ENCODE measurements around the gene ZNF410.
A peak's percentile ranks its signal among the peaks of the same experiment; 100 is the strongest.
"Not testable (repeated sequence)": the region's sequence is repeated elsewhere in the genome, so short reads cannot be mapped to it uniquely, and the experiment has no call there.

Gene ZNF410

DNA sequence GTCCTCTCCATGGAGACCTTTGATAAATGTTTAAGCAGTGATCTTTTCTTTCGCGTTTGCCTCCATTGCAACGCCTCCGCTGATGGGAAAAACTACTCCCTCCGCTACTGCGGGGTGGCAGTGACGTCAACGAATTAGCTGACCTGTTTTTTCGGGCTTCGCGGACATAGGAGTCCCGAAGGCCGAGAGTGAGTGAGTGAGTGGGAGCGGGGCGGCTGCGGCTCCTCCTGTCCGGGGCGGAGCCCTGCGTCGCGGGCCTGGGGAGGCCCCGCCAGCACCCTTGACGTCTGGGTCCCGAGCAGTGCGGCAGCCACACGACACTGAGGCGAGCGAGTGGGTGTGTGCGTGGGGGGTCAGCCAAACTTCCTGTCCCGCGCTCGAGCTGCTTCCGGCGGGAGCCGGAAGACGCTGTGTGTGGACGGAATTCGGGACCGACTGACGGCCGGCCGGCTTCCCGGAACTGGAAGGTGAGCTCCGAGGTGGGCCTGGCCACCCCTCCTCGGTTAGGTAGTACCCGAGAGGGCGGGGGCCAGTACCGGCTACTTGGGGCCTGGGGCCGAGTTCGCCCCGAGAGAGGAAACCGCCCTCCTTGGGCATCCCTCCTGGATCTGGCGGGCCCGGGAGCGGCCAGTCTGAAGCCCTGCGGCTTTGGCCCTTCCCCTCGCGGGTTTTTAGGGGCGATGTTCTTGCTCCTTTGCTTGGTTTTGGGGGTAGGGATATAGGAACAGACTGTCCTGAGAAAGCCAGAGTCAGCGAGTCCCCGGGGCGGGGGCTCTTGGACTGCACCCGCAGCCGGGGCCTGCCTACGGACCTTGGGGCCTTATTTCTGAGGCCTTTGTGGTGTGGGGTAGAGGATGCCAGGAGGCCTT lies at the start of gene ZNF410:
Gene ZNF410, plus strand, starts transcription at position 411 of the 869 bp plus-strand sequence. CDS start 5,317 bp downstream, outside the sequence.
- DNase-seq: peak; percentile 85

GRCh38 chr14:73838293-73839034 lies 48.2 kb upstream of the ZNF410 start:
- not testable (repeated sequence) for DNase-seq

DNA sequence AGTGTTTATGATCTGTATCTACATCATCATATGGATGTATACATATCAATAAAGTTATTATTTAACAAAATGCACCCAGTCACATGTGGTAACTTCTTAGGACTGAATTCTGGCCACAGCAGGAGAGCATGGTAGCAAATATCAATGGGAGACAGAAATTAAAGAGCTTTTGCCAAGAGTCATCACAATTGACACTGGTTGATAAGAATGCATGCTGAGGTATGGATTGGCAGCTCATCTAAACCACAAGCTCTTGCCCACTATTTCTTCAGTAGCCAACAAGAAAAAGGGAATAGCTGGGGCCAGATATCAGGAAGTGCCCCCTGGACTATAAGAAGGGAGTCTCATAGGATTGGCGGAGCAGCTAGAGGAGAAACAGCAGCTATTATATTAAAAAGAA lies 44.5 kb upstream of the ZNF410 start:
- DNase-seq: no peak

- no peak for DNase-seq
Measured at GRCh38 chr14:73842851-73843250, 43.8 kb upstream of the ZNF410 start.

- DNase-seq: no peak
Measured at GRCh38 chr14:73843296-73843695, 43.4 kb upstream of the ZNF410 start.

DNA sequence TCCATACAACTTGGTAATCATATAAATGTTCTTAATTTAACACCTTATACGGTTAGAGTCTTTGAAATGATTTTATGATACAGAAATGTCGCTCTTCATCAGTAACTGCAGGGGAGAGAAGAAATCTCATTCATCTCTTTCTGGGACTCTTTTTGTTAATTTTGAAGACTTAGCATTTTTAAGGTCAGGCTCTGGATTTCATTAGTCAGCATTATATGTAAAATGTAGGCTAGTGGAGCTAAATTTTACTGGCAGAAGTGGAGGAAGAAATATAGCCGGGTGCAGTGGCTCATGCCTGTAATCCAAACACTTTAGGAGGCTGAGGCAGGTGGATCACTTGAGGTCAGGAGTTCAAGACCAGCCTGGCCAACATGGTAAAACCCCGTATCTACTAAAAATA lies 39.7 kb upstream of the ZNF410 start:
- DNase-seq: no peak

GRCh38 chr14:73851000-73851399 lies 35.7 kb upstream of the ZNF410 start:
- no peak for DNase-seq

DNA sequence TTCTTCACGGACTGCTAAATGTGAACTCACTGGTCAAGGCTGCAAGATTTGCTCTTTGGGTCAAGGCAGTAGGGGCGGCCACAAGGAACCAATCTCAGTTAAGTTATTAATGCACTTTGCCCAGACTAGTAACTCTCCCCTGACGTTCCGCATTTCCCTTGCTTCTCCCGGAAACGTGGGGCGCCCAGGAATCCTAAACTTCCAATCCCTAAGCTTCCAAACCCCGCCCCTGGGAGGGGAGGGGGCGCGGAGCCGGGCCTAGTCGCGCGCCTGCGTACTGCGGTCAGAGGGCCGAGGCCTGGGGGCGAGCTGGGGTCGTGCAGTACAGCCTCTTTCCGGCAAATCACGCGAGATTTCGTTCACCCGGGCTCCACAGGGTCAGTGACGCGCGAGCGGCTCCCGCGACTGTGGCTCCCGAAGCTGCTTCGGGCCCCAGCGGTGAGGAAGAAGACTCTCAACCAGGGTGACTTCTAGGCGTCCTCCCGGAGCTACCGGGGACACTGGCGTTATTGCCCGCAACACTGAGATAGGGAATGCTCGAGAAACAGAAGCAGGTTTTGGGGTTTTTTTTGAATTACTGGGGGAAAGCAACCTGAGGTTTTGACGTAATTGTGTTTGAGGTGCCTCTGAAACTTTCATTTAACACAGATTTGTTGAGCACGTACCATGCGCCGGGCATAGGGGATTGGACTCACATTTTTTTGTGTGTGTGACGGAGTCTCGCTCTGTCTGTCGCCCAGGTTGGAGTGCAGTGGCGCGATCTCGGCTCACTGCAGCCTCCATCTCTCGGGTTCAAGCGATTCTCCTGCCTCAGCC lies 34.9 kb upstream of the ZNF410 start, which contains the start of gene PTGR2:
Gene PTGR2, plus strand, starts transcription at position 265 of the 816 bp plus-strand sequence. CDS start 7,032 bp downstream, outside the sequence.
- peak; percentile 89 for DNase-seq

DNA sequence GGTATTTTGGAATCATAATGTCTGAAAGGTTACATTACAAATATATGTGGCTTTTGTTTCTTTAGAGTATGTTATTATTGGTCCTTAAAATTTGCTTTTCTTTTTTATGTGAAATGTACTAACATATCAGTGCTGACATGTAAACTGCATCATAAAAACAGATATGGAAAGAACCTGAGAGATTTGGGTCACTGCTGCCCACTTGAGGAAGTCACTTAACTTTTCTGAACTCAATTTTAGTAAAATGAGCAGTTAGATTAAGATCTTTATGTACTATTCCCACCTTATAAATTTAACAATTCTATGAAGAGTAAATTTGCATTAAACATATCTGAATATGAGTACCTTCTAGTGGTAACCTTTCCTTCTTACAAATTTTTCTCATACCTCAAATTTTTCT lies 27.5 kb upstream of the ZNF410 start:
- DNase-seq: no peak

GRCh38 chr14:73861073-73861472 lies 25.6 kb upstream of the ZNF410 start:
- no peak for DNase-seq

- DNase-seq: no peak
Measured at GRCh38 chr14:73862480-73862879, 24.2 kb upstream of the ZNF410 start.

- DNase-seq: no peak
Measured at GRCh38 chr14:73863209-73863608, 23.4 kb upstream of the ZNF410 start.

DNA sequence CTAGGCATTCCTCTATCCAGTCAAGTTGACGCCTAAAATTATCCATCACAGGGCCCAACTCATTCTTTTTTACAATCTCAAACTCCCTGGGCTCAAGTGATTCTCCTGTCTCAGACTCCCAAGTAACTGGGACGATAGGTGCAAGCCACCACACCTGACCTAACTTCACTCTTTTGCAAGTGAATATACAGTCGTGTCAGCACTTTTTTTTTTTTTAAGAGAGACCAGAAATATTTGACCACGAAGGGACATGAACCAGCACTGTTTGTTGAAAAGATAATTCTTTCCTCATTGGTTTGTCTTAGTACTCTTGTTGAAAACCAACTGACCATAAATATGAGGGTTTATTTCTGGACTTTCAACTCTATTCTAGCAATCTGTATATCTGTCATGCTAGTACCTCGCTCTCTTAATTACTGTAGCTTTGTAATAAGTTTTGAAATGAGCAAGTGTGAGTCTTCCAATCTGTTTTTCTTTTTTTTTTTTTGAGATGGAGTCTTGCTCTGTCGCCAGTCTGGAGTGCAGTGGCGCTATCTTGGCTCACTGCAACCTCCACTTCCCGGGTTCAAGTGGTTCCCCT lies 21.0 kb upstream of the ZNF410 start:
- no peak for DNase-seq

DNA sequence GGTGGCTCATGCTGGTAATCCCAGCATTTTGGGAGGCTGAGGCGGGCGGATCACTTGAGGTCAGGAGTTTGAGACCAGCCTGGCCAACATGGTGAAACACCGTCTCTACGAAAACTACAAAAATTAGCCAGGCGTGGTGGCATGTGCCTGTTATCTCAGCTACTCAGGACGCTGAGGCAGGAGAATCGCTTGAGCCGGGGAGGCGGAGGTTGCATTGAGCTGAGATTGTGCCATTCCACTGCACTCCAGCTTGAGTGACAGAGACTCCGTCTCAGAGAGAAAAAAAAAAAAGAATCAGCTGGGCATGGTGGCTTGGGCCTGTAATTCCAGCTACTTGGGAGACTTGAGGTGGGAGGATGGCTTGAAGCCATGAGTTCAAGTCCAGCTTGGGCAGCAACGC lies 16.9 kb upstream of the ZNF410 start:
- DNase-seq: not testable (repeated sequence)

DNA sequence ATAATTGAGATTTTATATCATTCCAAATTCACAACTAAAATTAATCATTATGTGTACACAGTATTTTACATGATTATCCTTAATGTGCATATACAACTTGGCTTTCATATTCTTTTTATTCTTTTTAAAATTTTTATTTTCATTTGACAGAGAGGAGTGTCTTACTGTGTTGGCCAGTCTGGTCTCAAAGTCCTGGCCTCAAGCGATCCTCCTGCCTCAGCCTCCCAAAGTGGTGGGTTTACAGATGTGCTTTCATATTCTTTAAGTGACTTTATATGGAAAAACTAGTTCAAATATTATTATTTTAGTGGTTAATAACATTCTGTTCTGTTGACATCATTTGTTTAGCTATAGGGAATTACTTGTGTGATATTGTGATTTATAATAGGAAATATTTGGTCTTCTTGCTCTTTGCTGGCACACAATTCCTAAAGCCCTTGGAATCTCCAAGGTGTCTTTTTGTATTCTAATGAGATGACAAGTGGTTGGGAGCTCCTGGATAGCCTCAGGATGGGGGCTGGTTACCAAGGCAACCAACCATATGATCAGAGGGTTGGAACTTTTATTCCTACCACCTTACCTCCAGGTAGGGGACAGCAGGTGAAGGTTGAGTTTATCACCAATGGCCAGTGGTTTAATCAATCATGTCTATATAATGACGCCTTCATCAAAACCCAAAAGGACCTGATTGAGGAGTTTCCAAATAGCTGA lies 16.0 kb upstream of the ZNF410 start:
- DNase-seq: no peak

DNA sequence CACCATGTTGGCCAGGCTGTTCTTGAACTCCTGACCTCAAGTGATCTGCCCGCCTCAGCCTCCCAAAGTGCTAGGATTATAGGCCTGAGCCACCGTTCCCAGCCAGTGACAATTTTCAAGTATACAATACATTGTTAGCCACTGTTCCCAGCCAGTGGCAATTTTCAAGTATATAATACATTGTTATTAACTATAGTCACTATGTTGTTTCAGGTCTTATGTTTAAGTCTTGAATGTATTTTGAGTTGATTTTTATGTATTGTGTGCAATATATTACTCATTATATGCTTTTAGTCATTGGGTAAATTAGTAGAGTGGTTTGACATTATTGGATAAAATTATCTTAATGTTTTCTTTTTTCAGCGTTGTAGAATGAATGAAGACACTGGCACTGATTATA lies 13.0 kb upstream of the ZNF410 start:
- DNase-seq: no peak

DNA sequence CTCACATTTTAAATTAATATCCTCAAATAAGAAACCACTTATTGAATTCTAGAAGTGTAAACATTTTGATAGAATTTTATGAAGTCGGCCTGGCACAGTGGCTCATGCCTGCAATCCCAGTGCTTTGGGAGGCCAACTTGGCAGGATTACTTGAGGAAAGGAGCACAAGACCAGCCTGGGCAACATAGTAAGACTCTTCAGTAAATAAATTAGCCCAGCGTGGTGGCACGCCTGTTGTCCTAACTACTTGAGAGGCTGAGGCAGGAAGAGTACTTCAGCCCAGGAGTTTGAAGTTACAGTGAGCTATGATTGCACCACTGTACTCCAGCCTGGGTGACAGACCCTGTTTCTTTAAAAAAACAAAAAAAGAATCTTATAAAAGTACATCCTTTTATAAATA lies 8.9 kb upstream of the ZNF410 start:
- DNase-seq: no peak

GRCh38 chr14:73878436-73878835 lies 8.2 kb upstream of the ZNF410 start:
- no peak for DNase-seq

- DNase-seq: no peak
Measured at GRCh38 chr14:73879027-73879426, 7.6 kb upstream of the ZNF410 start.

DNA sequence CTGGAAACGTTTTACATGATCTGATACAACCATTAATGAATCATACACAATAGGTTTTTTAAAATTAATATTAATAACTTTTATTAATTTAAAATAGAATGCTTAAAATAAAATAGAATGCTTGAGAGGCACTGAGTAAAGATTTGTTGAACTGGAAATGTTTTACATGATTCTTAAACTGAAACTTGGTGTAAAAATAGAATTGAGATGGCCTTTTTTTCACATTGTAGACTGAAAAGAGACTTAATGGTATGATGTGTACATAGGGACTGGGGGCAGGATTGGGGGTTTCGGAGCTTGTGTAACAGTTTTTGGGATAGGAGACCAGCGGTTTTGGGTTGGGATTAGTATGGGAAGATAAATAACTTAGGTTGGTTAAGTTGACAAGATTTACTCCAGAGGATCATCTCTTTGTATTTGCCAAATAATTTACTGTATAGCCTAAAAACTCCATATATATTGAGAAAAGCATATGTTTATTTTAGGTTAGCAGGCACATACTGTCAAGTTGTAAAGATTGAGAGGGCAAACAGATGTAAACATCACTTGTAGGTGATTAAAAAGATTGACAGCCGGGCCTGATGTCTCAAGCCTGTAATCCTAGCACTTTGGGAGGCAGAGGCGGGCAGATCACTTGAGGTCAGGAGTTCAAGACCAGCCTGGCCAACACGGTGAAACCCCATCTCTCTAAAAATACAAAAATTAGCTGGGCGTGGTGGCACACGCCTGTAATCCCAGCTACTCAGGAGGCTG lies 2.0 kb upstream of the ZNF410 start:
- DNase-seq: no peak

- no peak for DNase-seq
Measured at GRCh38 chr14:73887318-73887616, 608 bp downstream of the ZNF410 start.
